ENCODE results near the gene METTL13.

Gene METTL13

GRCh38 chr1:171781176-171781875 is at the start of gene METTL13:
Gene METTL13 (plus strand): TSS chr1:171781660. CDS start chr1:171781968, 308 bp downstream.
- DNase-seq (ENCODE audit: low spot score): peak; percentile 99

- no peak for DNase-seq (ENCODE audit: low spot score)
Observed at GRCh38 chr1:171736196-171736595, 45.3 kb upstream of the METTL13 start.

DNA sequence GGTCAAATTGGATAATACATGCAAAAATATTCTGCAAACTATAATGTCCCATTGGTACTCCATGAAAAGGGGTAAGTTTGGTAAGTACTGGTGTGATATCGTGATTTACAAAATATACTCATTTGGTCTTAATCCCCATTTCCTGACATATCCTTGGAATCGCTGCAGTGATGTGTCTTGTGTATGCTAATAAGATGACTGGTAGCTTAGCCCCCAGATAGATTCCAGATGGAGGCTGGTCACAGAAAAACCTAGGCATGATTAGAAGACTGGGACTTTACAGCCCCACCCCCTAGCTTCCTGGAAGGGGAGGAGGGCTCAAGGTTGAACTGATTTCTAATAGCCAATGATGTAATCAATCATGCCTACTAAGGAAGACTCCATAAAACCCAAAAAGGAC is 42.5 kb upstream of the METTL13 start:
- DNase-seq (ENCODE audit: low spot score): no peak

- DNase-seq (ENCODE audit: low spot score): peak; percentile 70
Observed at GRCh38 chr1:171739656-171740055, 41.8 kb upstream of the METTL13 start.

DNA sequence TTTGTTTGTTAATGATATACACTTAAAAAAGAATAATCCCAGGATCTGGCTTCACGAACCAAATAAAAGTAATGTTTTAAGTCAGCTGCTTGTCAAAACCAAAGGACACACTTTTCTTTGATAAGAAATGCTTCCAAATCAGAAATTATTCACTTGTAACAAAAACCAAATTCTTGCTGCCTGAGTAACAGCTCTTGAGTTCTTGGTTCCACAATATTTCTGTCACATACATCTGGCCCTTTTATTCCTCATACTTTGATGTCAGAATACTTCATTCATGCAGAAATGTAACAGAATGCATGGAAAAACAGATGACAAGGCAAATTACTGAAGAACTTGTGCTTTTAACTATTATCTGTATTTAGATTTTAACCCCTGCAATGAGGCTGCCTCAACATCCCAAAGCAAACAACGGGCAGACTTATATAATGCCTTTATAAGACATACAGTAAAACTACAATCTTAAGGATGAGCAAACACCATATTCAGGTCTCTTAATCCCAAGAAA is 41.0 kb upstream of the METTL13 start:
- no peak for DNase-seq (ENCODE audit: low spot score)

DNA sequence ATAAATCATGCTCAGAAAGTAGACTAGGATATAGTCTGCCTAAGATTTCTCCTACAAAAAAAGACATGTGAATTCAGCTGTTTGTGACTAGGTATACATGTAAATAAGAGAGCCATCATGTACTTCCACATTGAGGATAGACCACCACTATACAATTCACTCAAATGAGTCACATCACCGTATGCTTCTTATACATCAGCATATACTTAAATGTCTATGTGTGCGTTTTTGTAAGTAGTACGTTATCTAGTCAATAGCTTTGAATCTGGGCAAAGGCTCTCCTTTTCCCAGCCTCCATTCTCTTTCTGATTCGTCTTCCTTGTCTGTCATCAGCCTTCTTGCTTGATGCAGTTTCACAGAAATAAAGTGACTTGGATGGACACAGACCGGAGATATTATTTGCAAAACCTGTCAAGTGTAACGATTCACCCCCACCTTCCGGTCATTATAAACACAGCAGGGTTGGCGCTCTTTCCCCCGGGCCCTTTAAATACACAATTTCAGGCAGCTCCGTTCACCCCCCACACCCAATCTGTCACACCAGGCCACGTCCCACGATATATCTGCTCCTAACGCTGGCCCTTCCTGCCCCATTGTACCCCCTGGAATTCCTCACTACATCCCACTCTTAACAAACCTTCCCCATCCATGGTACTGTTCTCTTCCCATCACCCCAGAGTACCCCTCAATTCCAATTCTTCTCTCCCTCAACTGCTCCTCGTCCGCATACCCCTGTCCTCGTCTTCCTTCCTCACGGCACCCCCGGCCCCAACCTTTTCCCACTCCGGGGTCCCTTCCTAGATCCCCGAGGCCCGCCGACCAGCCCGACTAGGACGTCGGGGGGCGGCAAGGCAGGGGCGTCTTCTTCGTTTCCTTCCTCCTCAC is 40.2 kb upstream of the METTL13 start:
- no peak for DNase-seq (ENCODE audit: low spot score)

DNA sequence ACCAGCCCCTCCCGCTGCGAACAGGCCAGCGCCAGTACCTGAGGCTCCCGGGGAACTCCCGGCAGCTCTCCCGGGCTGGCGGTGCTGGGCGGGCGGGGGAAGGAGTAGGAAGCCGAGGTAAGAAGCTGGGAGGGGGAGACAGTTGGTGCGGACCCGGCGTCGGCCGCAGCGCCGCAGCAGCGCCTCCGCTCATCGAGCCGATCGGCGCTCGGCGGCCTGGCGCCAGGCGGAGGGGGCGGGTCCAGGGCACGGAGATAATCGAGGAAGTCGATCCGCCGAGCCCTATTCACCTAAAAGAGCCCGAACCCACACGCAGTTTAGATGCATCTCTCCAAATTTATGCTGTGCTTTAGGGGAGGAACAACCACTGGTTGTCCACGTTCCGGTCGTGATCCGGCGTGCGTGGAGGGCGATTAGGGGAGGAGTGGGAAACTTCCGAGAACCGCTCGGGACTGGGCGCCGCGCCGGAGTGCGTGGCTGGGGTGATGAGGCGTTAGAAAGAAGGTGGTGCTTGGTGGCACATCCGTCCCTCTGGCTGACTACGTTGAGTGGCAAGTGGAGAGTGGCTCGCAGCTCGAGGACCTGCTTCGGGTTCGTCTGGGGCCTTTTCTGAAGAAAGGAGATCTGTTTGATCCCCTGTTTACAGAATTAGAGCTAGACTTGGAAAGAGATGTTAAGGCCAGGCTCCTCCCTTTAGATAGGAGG is 39.4 kb upstream of the METTL13 start, which contains the start of gene VAMP4:
Gene VAMP4 (minus strand): TSS at position 194 of the 705 bp plus-strand sequence. CDS start 3,651 bp downstream, outside the sequence.
- DNase-seq (ENCODE audit: low spot score): peak; percentile 69

GRCh38 chr1:171742577-171742922 is 38.9 kb upstream of the METTL13 start:
- peak; percentile 23 for DNase-seq (ENCODE audit: low spot score)

DNA sequence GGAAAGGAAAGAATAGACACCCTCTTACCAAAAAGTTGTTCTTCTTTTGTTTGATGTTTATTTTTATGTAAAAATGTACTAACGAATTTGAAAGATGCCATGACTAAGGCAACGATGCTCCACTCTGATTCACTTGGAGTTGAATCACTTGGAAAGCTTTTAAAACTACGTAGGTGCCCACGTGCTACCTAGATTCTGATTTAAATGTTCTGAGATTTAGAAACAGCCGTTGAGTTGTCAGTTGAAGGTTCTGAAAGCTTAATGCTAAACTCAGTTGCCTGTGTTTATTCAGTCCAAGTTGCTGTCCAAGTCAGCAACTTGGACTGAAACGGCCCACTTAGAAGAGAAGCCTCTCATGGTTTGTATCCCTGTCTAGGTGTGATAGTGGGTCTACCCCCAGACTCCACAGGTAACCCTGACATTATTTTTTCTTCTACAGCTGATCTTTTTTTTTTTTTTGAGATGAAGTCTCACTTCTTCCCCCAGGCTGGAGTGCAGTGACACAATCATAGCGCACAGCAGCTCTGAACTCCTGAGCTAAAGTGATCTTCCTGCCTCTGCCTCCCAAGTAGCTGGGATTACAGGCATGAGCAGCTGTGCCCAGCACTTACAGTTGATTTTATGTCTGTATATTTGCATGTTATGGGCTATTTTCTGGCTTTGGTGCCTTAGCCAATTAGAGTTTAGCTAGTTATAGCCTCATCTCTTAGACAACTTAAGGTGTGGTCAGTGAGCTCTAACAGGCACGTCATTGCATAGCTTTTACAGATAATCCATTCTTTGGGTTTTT is 38.2 kb upstream of the METTL13 start:
- DNase-seq (ENCODE audit: low spot score): peak; percentile 22

- no peak for DNase-seq (ENCODE audit: low spot score)
Observed at GRCh38 chr1:171744986-171745385, 36.5 kb upstream of the METTL13 start.

- DNase-seq (ENCODE audit: low spot score): no peak
Observed at GRCh38 chr1:171748651-171749050, 32.8 kb upstream of the METTL13 start.

DNA sequence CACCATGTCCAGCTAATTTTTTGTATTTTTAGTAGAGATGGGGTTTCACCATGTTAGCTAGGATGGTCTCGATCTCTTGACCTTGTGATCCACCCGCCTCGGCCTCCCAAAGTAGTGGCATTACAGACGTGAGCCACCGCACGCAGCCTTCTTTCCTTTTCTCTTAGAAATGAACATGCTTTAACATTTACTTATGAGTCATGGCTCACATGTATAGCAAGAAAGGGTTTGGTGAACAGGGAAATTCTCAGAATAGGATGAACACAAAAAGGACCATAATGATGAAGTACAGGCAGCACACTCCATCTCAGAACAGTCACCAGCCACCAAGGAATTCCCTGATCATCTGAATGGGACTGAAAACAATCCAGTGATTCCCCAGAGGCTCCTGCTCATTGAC is 30.2 kb upstream of the METTL13 start:
- no peak for DNase-seq (ENCODE audit: low spot score)

- DNase-seq (ENCODE audit: low spot score): no peak
Observed at GRCh38 chr1:171753182-171753581, 28.3 kb upstream of the METTL13 start.

DNA sequence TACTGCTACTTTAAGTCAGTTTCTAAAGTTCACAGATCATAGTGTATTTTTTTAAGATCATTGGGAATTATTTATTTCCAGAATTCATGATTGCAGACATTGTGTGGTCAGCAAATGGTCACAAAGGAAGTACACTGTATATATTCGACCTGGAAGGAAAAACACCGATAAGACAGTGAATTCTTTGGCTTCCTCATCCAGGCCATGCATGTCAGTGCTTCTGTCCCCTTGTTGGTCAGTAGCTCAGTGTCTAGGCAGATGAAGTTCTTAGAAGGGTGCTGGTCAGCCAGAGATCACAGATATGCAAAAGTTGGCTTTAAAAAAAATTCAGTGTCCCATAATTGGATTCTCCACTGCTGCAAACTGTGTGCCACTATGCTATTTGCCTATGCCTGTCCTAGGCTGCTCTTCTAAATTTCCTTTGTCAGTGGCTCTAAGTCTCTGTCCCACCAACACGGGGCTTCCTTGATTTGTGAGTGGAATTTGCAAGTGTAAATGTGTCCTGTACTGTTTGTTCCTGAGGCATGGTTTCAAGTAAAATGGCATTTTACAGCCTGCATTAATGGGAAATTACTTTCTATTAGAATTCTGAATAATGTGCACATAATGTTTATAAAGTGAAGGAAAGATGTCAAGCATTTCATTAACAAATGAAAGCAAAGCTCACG is 27.6 kb upstream of the METTL13 start:
- no peak for DNase-seq (ENCODE audit: low spot score)

DNA sequence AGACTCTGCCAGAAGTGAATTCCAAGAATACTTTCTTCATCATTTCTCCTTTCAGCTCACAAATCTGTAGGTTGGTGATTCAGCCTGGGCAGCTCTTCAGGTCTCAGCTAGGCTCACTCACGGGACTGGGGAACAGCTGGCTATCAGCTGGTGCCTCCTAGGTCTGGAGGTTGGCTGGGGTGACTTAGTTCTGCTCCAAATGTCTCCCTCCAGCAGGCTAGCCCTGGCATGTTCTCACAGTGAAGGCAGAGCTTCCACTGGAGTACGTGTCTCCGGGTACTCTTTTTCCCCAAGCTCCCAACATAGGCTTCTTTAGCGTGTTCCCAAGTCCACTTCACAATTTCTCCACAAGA is 27.1 kb upstream of the METTL13 start:
- DNase-seq (ENCODE audit: low spot score): no peak

GRCh38 chr1:171754971-171755370 is 26.5 kb upstream of the METTL13 start:
- no peak for DNase-seq (ENCODE audit: low spot score)

DNA sequence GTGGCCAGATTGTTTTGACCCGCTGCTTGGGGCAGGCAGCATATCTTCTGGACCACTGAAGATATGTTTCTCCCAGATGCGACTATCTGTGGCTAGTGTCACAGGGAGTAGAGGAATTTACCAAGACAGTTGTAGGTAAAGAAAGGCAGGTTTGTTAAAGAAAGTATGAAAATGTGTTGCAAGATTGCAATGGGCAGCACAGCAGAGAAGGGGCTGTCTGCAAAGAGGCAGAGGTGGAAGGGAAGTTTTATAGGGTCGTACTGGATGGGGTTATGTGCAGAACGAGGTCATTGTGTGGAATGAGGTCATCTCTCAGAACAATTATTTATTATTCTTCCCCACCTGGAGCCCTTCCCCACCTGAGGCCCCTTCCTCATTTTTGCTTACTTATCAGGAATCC is 24.6 kb upstream of the METTL13 start:
- DNase-seq (ENCODE audit: low spot score): no peak

DNA sequence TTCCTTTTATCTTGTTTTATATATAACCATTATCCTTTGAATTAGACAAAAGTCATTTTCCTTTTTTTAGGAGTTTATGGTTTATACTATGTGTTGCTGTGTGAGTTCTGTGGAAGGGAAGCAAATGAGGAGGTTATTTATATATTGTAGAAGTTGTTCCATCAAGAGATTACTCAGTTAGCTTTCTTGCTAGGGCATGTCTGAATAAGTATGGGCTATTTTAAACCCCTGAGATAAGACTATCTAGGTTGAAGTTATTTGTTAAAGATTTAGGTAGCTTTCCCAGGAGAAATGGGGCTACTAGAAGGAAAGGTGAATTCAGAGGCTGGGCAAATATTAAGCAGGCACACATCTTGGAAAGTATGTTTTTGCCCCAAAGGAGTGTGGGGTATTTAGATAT is 23.4 kb upstream of the METTL13 start:
- no peak for DNase-seq (ENCODE audit: low spot score)

- DNase-seq (ENCODE audit: low spot score): no peak
Observed at GRCh38 chr1:171762143-171762563, 19.3 kb upstream of the METTL13 start.

DNA sequence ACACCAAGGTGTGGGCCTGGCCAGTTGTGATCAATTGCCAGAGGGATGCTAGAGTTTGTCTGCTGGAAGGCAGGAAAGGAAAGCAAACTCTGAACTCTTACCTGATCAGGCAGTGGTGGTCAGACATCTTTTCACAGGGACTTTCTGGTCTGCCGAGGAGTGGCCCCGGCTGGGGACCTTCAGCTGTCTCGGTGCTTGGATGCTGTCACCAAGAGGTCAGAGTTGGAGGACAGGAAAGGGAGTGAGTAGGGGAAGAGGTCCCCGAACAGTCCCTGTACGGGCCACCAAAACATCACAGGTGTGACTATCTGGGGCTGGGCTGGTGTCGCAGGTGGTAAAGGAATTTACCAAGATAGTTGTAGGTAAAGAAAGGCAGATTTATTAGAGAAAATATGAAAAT is 17.7 kb upstream of the METTL13 start:
- DNase-seq (ENCODE audit: low spot score): no peak

- no peak for DNase-seq (ENCODE audit: low spot score)
Observed at GRCh38 chr1:171769171-171769570, 12.3 kb upstream of the METTL13 start.

Measured in COLO829 (cell line).